ENCODE data around the gene LRRN4. TPM values are rescaled to one million over a fixed set of nuclear protein-coding genes. Genes with fewer than 3 reads are reported as not detected.

The LRRN4 gene
- total and polyA plus RNA-seq, 9 donors = 0.15 to 72.5 (median 0.56) TPM

- no peak for TF ChIP-seq CTCF (IDR thresholded peaks at IDR 0.05)
- TF ChIP-seq EP300 (IDR thresholded peaks at IDR 0.05) = no peak
- TF ChIP-seq POLR2A (IDR thresholded peaks at IDR 0.05) = no peak
- Histone ChIP-seq H3K27me3 (no peaks in the 10 kb centered on the region), H3K36me3 (no peaks in the 10 kb centered on the region), H3K9me3 (no peaks in the 10 kb centered on the region), H3K4me3 (no peak overlapping the region), H3K27ac (no peak overlapping the region), H3K4me1 (ENCODE audit: insufficient read depth) (no peaks in the 10 kb centered on the region)
- intact Hi-C loops (cut with DNase I) = no loop called here
- 82 to 89% (median 83%) methylated on average over 46 to 67 of the region's 67 CpGs for WGBS, 3 donors
- DNase-seq = no peak
These were observed 12.7 kb downstream of the LRRN4 start for GRCh38 chr20:6040958-6041807.

- WGBS, 3 donors = 93 to 95% (median 95%) methylated on average over 8 of the region's 8 CpGs
These were observed 13.3 kb downstream of the LRRN4 start for GRCh38 chr20:6040540-6040939.

GRCh38 chr20:6039766-6040165, 14.1 kb downstream of the LRRN4 start:
- Histone ChIP-seq H3K27ac (no peak overlapping the region), H3K9me3 (no peaks in the 10 kb centered on the region), H3K4me3 (no peak overlapping the region), H3K4me1 (ENCODE audit: insufficient read depth) (no peaks in the 10 kb centered on the region), H3K27me3 (no peaks in the 10 kb centered on the region), H3K36me3 (no peaks in the 10 kb centered on the region)
- intact Hi-C loops (cut with DNase I) = no loop called here
- WGBS, 3 donors = 70 to 80% (median 76%) methylated on average over 5 of the region's 5 CpGs
- no peak for DNase-seq
- TF ChIP-seq EP300 (IDR thresholded peaks at IDR 0.05) (no peak), CTCF (IDR thresholded peaks at IDR 0.05) (no peak), POLR2A (IDR thresholded peaks at IDR 0.05) (no peak)

More at GRCh38 chr20:6040540-6040939, 13.3 kb downstream of the LRRN4 start:
- H3K27ac ChIP-seq = no peak overlapping the region
- DNase-seq = no peak
- H3K36me3 ChIP-seq = no peaks in the 10 kb centered on the region
- intact Hi-C loops (cut with DNase I) = no loop called here
- no peaks in the 10 kb centered on the region for H3K9me3 ChIP-seq
- TF ChIP-seq CTCF (IDR thresholded peaks at IDR 0.05) (no peak), POLR2A (IDR thresholded peaks at IDR 0.05) (no peak), EP300 (IDR thresholded peaks at IDR 0.05) (no peak)
- no peak overlapping the region for H3K4me3 ChIP-seq
- no peaks in the 10 kb centered on the region for H3K27me3 ChIP-seq
- no peaks in the 10 kb centered on the region for H3K4me1 ChIP-seq (ENCODE audit: insufficient read depth)

- no peak for TF ChIP-seq POLR2A (IDR thresholded peaks at IDR 0.05)
- no peak for TF ChIP-seq EP300 (IDR thresholded peaks at IDR 0.05)
- no peak for TF ChIP-seq CTCF (IDR thresholded peaks at IDR 0.05)
- H3K4me3 ChIP-seq = no peak overlapping the region
- intact Hi-C loops (cut with DNase I) = no loop called here
- H3K9me3 ChIP-seq = no peaks in the 10 kb centered on the region
- no peak overlapping the region for H3K27ac ChIP-seq
- no peaks in the 10 kb centered on the region for H3K27me3 ChIP-seq
- DNase-seq = no peak
- WGBS, 3 donors = 90 to 92% (median 92%) methylated on average over 3 of the region's 3 CpGs
- no peaks in the 10 kb centered on the region for H3K36me3 ChIP-seq
- H3K4me1 ChIP-seq (ENCODE audit: insufficient read depth) = no peaks in the 10 kb centered on the region
These were observed 15.6 kb downstream of the LRRN4 start for GRCh38 chr20:6038256-6038655.

Data from ovary (tissue), 9 donors.